ENCODE data around the gene HOXC13.

- TF ChIP-seq, protein P1, sequence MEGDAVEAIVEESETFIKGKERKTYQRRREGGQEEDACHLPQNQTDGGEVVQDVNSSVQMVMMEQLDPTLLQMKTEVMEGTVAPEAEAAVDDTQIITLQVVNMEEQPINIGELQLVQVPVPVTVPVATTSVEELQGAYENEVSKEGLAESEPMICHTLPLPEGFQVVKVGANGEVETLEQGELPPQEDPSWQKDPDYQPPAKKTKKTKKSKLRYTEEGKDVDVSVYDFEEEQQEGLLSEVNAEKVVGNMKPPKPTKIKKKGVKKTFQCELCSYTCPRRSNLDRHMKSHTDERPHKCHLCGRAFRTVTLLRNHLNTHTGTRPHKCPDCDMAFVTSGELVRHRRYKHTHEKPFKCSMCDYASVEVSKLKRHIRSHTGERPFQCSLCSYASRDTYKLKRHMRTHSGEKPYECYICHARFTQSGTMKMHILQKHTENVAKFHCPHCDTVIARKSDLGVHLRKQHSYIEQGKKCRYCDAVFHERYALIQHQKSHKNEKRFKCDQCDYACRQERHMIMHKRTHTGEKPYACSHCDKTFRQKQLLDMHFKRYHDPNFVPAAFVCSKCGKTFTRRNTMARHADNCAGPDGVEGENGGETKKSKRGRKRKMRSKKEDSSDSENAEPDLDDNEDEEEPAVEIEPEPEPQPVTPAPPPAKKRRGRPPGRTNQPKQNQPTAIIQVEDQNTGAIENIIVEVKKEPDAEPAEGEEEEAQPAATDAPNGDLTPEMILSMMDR (IDR thresholded peaks at IDR 0.05; ENCODE audit: low read depth, low read length, poor library complexity, severe bottlenecking), result no peak
- no peak for TF ChIP-seq EZH2phosphoT487 (IDR thresholded peaks at IDR 0.05; ENCODE audit: borderline replicate concordance, low read length)
Measured at GRCh38 chr12:53930591-53931255, 7.9 kb upstream of the HOXC13 start.

Data from DOHH2 (cell line).